Right lobe of liver (tissue), 4 donors: Measurements from ENCODE around the gene F11.

Experiments used
- POLR2A ChIP-seq: fragments of 450-650 bp; IDR thresholded peaks from one replicate; pipeline ENCODE4 v1.6.1; 2017; ENCODE audit warnings: antibody characterized with exemption, mild to moderate bottlenecking
- TF ChIP-seq, protein P1 (sequence below), 4 donors: fragments of 200-600 bp in 3 of 4; fragments of 450-650 bp in 1 of 4; IDR thresholded peaks; one replicate each; pipeline versions ENCODE4 v1.5.1 to v1.8.0; 2016 to 2022; ENCODE audit warnings: antibody characterized with exemption in 4 of 4, mild to moderate bottlenecking in 2 of 4
- donor health status: DM: no; HTN: no; CAD: no.
- donor health status: DM: no; HTN: no; CAD: no.
- donor health status: DM: no; HTN: yes; CAD: no.

- TF ChIP-seq POLR2A, result no peak
- TF ChIP-seq, protein P1, sequence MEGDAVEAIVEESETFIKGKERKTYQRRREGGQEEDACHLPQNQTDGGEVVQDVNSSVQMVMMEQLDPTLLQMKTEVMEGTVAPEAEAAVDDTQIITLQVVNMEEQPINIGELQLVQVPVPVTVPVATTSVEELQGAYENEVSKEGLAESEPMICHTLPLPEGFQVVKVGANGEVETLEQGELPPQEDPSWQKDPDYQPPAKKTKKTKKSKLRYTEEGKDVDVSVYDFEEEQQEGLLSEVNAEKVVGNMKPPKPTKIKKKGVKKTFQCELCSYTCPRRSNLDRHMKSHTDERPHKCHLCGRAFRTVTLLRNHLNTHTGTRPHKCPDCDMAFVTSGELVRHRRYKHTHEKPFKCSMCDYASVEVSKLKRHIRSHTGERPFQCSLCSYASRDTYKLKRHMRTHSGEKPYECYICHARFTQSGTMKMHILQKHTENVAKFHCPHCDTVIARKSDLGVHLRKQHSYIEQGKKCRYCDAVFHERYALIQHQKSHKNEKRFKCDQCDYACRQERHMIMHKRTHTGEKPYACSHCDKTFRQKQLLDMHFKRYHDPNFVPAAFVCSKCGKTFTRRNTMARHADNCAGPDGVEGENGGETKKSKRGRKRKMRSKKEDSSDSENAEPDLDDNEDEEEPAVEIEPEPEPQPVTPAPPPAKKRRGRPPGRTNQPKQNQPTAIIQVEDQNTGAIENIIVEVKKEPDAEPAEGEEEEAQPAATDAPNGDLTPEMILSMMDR (IDR thresholded peaks at IDR 0.05), result no peak
Measured at GRCh38 chr4:186326391-186326790, 60.4 kb downstream of the F11 start.
